NCI-H2171 treated with DMSO at 0.1 percent for 48 hours (cell line): ENCODE measurements around the gene RAET1E.
"Not testable (repeated sequence)": the region's sequence is repeated elsewhere in the genome, so short reads cannot be mapped to it uniquely, and the experiment has no call there.

Source experiments
- DNase-seq: peaks from one replicate; lab custom pipeline; 2025; lab: John Stamatoyannopoulos, UW

The RAET1E gene

GRCh38 chr6:149897855-149898744 is at the start of gene RAET1E:
Gene RAET1E (minus strand): TSS chr6:149898113. CDS start chr6:149890901, 7,212 bp downstream.
- no peak for DNase-seq

GRCh38 chr6:149947533-149947932 is 49.6 kb upstream of the RAET1E start:
- DNase-seq = not testable (repeated sequence)

GRCh38 chr6:149946631-149947030 is 48.7 kb upstream of the RAET1E start:
- not testable (repeated sequence) for DNase-seq

GRCh38 chr6:149945276-149945675 is 47.4 kb upstream of the RAET1E start:
- DNase-seq = not testable (repeated sequence)

- not testable (repeated sequence) for DNase-seq
Observed at GRCh38 chr6:149943321-149943720, 45.4 kb upstream of the RAET1E start.

GRCh38 chr6:149942461-149942829 is 44.5 kb upstream of the RAET1E start:
- no peak for DNase-seq

- DNase-seq = peak; percentile 90
Observed at GRCh38 chr6:149941583-149942460, 43.9 kb upstream of the RAET1E start, which contains the start of gene ULBP2. Gene ULBP2 (plus strand): TSS chr6:149942014. CDS start chr6:149942073, 59 bp downstream.

GRCh38 chr6:149940672-149940982 is 42.7 kb upstream of the RAET1E start:
- no peak for DNase-seq

GRCh38 chr6:149939909-149940671 is 42.2 kb upstream of the RAET1E start:
- DNase-seq = no peak

- DNase-seq = no peak
Observed at GRCh38 chr6:149939356-149939648, 41.4 kb upstream of the RAET1E start.

GRCh38 chr6:149938571-149939355 is 40.9 kb upstream of the RAET1E start:
- DNase-seq = peak; percentile 27

GRCh38 chr6:149938013-149938570 is 40.2 kb upstream of the RAET1E start:
- peak; percentile 21 for DNase-seq

GRCh38 chr6:149936743-149937142 is 38.8 kb upstream of the RAET1E start:
- DNase-seq = no peak

GRCh38 chr6:149935668-149936067 is 37.8 kb upstream of the RAET1E start:
- DNase-seq = no peak

- DNase-seq = no peak
Observed at GRCh38 chr6:149935246-149935645, 37.3 kb upstream of the RAET1E start.

GRCh38 chr6:149934249-149935156 is 36.6 kb upstream of the RAET1E start:
- peak; percentile 69 for DNase-seq

- peak; percentile 7 for DNase-seq
Observed at GRCh38 chr6:149933461-149933860, 35.5 kb upstream of the RAET1E start.

- no peak for DNase-seq
Observed at GRCh38 chr6:149933036-149933435, 35.1 kb upstream of the RAET1E start.

GRCh38 chr6:149931501-149931900 is 33.6 kb upstream of the RAET1E start:
- no peak for DNase-seq

GRCh38 chr6:149929422-149929821 is 31.5 kb upstream of the RAET1E start:
- DNase-seq = no peak
